HFF-Myc (cell line): Measurements from ENCODE around the gene MPDU1.

Source experiments
- DNase-seq: peaks from one replicate; pipeline ENCODE4 v3.0.0-alpha.2; 2011; ENCODE audit warnings: low read depth; ENCODE audit errors: extremely low read depth
- H3K4me3 ChIP-seq: replicated peaks from 2 replicates; pipeline ENCODE4 v1.5.1; 2011; ENCODE audit warnings: low read depth, mild to moderate bottlenecking, control low read depth, low read length
- TF ChIP-seq, protein P1 (sequence below): IDR thresholded peaks from 2 replicates; pipeline ENCODE4 v1.5.1; 2012; ENCODE audit warnings: mild to moderate bottlenecking, low read depth, low read length, control low read depth; ENCODE audit errors: missing control alignments

Gene MPDU1

DNA sequence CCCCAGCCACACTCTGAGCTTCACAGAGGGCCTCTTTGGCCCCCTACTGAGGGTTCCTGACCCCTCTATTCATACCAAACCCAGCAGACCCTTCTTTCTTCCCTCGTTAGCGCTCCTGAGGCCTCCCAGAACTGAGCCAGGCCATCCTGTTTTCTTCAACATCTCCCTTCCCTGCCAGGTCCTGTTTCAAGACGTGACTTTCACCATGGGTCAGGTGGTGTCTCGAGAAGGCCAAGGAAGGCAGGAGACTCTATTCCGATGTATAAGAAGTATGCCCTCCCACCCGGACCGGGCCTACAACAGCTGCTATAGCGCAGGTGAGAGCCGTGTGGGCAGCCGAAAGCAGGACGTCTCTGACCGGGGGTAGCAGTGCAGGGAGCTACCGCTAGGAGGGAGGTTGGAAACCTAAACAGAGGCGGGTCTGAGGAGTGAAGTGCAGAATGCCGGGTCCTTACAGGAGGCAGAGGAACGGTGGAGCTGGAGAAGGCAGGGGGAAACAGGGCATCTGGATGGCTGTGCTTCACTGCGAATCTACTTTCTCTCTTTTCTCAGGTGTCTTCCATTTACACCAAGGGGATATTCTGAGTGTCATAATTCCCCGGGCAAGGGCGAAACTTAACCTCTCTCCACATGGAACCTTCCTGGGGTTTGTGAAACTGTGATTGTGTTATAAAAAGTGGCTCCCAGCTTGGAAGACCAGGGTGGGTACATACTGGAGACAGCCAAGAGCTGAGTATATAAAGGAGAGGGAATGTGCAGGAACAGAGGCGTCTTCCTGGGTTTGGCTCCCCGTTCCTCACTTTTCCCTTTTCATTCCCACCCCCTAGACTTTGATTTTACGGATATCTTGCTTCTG lies 23.3 kb upstream of the MPDU1 start:
- DNase-seq, result no peak
- TF ChIP-seq, protein P1, sequence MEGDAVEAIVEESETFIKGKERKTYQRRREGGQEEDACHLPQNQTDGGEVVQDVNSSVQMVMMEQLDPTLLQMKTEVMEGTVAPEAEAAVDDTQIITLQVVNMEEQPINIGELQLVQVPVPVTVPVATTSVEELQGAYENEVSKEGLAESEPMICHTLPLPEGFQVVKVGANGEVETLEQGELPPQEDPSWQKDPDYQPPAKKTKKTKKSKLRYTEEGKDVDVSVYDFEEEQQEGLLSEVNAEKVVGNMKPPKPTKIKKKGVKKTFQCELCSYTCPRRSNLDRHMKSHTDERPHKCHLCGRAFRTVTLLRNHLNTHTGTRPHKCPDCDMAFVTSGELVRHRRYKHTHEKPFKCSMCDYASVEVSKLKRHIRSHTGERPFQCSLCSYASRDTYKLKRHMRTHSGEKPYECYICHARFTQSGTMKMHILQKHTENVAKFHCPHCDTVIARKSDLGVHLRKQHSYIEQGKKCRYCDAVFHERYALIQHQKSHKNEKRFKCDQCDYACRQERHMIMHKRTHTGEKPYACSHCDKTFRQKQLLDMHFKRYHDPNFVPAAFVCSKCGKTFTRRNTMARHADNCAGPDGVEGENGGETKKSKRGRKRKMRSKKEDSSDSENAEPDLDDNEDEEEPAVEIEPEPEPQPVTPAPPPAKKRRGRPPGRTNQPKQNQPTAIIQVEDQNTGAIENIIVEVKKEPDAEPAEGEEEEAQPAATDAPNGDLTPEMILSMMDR, result peak; percentile 72
- H3K4me3 ChIP-seq, result peak overlapping the region; percentile 89

DNA sequence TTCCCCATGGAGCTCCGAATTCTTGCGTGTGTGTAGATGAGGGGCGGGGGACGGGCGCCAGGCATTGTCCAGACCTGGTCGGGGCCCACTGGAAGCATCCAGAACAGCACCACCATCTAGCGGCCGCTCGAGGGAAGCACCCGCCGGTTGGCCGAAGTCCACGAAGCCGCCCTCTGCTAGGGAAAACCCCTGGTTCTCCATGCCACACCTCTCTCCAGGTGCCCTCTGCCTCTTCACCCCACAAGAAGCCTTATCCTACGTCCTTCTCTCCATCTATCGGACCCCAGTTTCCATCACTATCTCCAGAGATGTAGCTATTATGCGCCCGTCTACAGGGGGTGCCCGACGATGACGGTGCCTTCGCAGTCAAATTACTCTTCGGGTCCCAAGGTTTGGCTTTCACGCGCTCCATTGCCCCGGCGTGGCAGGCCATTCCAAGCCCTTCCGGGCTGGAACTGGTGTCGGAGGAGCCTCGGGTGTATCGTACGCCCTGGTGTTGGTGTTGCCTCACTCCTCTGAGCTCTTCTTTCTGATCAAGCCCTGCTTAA lies 22.6 kb upstream of the MPDU1 start:
- no peak for DNase-seq
- peak overlapping the region; percentile 89 for H3K4me3 ChIP-seq
- TF ChIP-seq, protein P1, result peak; percentile 61

DNA sequence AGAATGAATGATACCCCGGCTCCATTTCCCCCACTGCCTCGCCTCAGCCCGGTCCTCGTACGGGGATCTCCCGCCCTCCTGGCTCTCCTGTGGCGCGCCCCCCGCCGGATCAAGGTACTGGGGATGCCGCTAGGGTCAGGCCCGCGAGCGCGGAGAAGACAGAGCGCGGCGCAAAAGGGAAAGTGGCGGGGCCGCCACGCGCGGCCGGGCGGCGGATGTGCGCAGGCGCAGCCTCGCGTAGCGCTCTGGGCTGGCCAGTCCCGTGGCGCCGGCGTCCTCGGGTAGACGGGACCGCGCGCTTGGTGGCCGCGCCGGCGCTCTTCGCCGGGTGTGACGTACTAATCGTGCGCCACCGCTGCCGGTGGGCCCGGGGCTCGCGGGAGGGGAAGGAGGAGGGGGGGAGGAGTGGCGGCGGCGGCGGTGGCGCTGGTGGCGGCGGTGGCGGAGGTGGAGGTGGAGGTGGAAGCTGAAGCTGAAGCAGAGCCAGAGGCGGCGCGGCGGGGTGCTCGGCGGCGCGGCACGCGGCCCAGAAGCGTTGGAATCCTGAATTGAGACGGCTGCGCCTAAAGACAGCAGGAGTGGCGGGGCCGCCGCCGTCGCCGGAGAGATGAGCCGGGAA lies 22.0 kb upstream of the MPDU1 start, which contains the start of gene SENP3:
TSS of gene SENP3 (plus strand) at position 331 of the 619 bp plus-strand sequence. CDS start 1,158 bp downstream, outside the sequence.
- peak within 1 kb of the TSS; percentile 89 for H3K4me3 ChIP-seq
- no peak for DNase-seq
- TF ChIP-seq, protein P1, result no peak

DNA sequence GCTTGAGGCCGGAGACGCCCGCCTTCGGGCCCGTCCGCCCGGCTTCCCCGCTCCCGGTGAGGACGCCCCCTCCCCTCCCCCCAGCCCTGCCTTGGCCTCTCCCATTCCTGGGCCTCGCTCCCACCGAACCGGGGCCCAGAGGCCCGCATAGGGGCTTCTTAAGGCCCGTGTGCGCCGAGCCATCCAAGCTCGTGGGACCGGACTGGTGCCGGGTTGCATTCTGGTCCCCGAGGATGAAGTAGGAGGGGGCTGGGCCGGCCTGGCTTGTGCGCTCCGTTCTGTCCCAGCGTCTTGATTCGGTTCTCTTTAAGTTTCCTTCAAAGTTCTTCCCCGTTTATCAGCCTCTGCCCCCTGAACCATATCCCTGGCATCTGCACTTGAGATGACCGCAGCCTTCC lies 21.4 kb upstream of the MPDU1 start:
- TF ChIP-seq, protein P1, result no peak
- no peak for DNase-seq
- H3K4me3 ChIP-seq, result peak overlapping the region; percentile 89

DNA sequence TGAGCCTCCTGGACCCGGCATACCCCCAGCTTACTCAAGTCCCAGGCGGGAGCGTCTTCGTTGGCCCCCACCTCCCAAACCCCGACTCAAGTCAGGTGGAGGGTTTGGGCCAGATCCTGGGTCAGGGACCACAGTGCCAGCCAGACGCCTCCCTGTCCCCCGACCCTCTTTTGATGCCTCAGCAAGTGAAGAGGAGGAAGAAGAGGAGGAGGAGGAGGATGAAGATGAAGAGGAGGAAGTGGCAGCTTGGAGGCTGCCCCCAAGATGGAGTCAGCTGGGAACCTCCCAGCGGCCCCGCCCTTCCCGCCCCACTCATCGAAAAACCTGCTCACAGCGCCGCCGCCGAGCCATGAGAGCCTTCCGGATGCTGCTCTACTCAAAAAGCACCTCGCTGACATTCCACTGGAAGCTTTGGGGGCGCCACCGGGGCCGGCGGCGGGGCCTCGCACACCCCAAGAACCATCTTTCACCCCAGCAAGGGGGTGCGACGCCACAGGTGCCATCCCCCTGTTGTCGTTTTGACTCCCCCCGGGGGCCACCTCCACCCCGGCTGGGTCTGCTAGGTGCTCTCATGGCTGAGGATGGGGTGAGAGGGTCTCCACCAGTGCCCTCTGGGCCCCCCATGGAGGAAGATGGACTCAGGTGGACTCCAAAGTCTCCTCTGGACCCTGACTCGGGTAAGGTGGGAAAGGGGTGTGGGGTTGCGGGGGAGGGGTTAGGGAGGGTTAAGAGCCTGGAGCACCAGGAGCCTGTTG lies 20.4 kb upstream of the MPDU1 start:
- H3K4me3 ChIP-seq, result peak overlapping the region; percentile 89
- TF ChIP-seq, protein P1, result no peak
- no peak for DNase-seq

DNA sequence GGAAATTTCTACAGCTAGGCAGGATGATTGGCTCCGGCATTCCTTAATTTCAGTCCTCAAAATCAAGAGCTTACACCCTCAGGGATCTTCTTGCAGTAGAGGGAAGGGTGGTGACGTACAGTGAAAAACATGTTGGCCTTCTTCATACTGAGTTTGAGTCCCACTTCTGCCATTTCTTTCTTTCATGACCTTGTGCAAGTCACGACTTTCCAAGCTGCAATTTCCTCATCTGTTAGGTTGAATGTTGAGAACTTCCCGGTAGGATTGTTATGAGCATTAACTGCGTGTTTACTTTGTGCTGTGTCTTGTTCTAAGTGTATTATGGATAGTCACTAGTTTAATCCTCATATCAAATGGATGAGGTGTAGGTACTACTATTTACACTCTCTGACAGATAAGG lies 14.1 kb upstream of the MPDU1 start:
- no peak overlapping the region for H3K4me3 ChIP-seq
- TF ChIP-seq, protein P1, result no peak
- no peak for DNase-seq
